Activated gamma-delta T cell treated with Interleukin-2 at 50 U/mL for 16 hours (primary cell): ENCODE results near the gene PRSS57.
"Not testable (repeated sequence)": the region's sequence is repeated elsewhere in the genome, so short reads cannot be mapped to it uniquely, and the experiment has no call there.

Experiments
- DNase-seq: peaks from one replicate; pipeline ENCODE4 v3.0.0-alpha.2; 2020

The PRSS57 gene

GRCh38 chr19:695352-695949 lies at the start of gene PRSS57:
Gene PRSS57, minus strand, starts transcription at chr19:695452. Its CDS starts 22 bp downstream, at chr19:695430.
- DNase-seq, result no peak

- DNase-seq, result no peak
Observed at GRCh38 chr19:743168-743687, 48.0 kb upstream of the PRSS57 start.

- no peak for DNase-seq
Observed at GRCh38 chr19:742540-743075, 47.4 kb upstream of the PRSS57 start.

DNA sequence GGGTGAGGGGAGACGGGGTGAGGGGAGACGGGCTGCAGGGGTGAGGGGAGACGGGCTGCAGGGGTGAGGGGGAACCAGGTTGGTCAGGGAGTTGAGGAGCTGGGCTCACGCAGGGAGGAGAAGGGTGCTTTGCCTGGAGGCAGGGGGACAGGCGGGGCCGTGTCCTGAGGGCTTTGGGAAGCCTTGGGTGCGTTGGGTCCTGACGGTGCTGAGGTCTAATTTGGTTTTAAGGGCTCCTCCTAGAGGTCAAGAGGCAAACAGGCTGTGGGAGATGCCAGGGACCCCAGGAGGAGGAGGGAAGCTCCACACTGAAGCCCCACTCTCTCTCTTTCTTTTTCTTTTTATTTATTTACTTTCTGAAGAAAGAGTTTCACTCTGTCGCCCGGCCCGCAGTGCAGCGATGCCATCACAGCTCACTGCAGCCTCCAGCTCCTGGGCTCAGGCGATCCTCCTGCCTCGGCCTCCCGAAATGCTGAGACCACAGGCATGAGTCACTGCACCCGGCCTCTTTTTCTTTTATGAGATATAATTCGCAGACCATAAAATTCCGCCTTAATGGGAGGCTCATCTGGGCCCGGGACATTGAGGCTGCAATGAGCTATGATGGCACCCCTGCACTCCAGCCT lies 46.4 kb upstream of the PRSS57 start:
- no peak for DNase-seq

DNA sequence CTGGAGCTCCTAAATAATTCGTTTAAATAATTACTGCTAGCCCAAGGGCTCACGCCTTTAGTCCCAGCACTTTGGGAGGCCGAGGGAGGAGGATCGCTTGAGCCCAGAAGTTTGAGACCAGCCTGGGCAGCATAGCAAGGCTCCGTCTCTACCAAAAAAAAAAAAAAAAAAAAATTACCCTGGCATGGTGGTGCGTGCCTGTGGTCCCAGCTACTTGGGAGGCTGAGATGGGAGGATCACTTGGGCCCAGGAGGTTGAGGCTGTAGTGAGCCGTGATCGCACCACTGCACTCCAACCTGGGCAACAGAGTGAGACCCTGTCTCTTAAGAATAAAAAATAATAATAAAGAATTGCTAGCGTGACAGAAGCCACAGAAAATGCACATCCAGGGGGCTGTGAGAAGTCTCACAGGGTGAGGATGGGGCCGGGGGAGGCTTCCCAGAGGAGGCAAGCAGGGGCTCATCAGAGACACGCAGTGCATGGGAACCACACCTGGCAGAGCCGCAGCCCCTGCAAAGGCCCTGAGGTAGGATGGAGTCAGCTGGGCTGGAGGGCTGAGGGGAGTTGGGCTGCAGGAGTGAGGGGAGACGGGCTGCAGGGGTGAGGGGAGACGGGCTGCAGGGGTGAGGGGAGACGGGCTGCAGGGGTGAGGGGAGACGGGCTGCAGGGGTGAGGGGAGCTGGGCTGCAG lies 45.7 kb upstream of the PRSS57 start:
- DNase-seq, result not testable (repeated sequence)

GRCh38 chr19:739998-740715 lies 44.9 kb upstream of the PRSS57 start:
- no peak for DNase-seq

DNA sequence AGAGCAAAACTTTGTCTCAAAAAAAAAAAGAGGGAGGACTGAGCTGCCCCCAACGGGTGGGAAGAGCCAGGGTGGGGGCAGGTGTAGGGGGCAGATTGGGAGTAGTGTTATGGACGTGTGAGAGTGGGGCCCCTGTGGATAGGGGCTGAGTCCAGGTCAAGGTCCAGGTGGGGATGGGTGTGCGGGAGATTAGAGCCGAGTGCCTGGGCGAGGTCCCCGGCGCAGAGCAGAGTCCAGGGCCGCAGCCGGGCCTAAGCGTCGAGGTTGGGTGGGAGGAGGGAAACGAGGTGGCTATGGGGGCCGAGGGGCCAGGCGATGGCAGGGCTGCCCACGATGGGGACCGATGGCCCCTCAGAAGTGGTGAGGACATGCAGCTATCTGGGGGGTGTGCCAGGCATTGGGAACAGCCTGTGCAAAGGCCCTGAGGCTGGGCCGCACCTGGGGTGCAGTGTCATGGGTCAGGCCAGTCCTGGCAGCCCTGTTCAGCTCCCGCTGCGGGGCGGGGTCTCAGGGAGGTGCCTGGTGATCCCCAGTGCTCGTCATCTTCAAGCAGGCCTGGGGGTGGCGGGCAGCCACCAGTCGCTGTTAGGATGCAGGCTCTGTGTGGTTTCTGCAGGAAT lies 43.4 kb upstream of the PRSS57 start:
- no peak for DNase-seq

GRCh38 chr19:737591-738093 lies 42.4 kb upstream of the PRSS57 start:
- peak; percentile 53 for DNase-seq

DNA sequence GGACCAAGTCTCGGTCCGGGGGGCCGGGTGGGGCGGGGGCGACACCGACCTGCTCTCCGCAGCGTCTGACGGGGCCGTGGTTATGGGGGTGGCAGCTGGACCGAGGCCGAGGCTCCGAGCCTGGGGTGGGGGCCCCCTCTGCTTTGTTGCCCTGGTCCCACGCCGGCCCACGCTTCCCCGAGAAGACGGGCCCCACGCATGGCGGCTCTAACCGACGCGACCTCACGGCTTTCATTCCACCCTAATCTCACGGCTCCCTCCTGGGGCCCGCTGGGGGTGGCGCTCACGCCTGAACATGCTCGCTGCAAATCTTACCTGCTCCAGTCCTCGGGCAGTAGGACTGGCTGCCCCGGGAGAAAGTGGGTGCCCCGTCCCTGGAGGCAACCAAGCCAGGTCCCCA lies 40.9 kb upstream of the PRSS57 start:
- DNase-seq, result no peak

GRCh38 chr19:734716-735115 lies 39.5 kb upstream of the PRSS57 start:
- DNase-seq, result no peak

GRCh38 chr19:732148-733069 lies 37.2 kb upstream of the PRSS57 start:
- DNase-seq, result no peak

DNA sequence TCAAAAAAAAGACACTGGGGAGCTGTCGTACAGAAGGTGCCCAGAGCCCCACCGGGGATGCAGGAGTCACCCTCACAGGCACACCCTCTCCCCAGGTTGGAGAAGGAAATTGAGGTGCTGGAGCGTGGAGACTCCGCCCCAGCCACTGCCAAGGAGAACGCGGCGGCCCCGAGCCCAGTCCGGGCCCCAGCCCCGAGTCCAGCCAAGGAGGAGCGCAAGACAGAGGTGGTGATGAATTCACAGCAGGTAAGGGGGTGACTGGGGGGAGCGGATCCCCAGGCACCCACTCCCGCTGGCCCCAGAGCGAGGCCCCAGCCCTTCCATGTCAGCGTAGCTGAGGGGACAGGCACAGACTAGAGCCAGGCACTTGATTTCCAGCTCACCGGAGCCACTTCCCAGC lies 35.7 kb upstream of the PRSS57 start:
- DNase-seq, result no peak

GRCh38 chr19:729965-730668 lies 34.9 kb upstream of the PRSS57 start:
- DNase-seq, result no peak

GRCh38 chr19:729564-729963 lies 34.3 kb upstream of the PRSS57 start:
- DNase-seq, result not testable (repeated sequence)

DNA sequence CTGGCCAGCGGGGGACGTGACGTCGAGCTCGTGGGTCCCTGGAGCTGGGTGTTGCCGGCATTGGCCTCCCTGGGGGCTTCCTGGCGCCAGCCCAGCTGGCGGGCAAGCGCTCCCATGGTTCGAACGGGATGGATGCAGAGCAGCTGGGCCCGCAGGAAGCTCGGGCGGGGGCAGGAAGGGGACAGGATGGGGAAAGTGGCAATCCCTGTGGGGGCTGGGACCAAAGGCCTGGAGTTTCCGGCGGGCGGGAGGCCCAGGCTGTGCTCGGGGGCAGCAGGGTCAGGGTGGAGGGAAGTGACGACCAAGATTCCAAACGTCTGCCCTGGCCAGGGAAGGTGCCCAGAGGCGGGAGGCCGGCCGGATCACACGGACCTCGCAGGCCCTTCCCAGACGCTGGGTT lies 32.8 kb upstream of the PRSS57 start:
- no peak for DNase-seq

- DNase-seq, result no peak
Observed at GRCh38 chr19:726993-727956, 32.0 kb upstream of the PRSS57 start.

- DNase-seq, result no peak
Observed at GRCh38 chr19:725461-726089, 30.3 kb upstream of the PRSS57 start.

- DNase-seq, result no peak
Observed at GRCh38 chr19:723714-724113, 28.5 kb upstream of the PRSS57 start.

DNA sequence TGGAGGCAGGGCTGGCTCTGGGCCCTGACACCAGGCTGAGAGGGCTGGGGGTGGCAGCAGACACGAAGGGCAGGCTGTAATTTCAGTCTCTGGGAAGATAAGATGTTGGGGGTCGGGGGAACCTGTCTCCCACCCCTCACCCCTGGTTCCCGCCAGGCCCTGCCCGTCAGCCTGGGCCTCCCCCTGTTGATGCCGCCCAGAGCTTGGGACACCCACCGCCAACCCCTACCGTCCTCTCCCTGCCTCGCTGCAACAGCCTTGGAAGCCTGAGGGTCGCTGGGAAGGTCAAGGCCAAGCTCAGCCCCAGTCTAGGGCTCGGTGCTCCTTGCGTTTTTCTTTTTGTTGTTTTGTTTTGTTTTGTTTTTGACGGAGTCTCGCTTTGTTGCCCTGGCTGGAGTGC lies 28.0 kb upstream of the PRSS57 start:
- DNase-seq, result no peak
